Mesothelial cell of epicardium (in vitro differentiated cells): ENCODE measurements around the gene VARS2. TPM values are rescaled to one million over a fixed set of nuclear protein-coding genes. Genes with fewer than 3 reads are reported as not detected.
A peak's percentile ranks its signal among the peaks of the same experiment; 100 is the strongest.

ENCODE experiments used
- DNase-seq, 2 experiments: peaks; one replicate each; pipeline ENCODE4 v3.0.0; 2021; ENCODE audit warnings: low spot score in 2 of 2; ENCODE audit not compliant: unreplicated experiment in 2 of 2
- H3K27ac Mint-ChIP-seq: 2 replicates; pipeline ENCODE4 v1.8.0; 2021; ENCODE audit warnings: mixed read lengths
- H3K27me3 Mint-ChIP-seq: 2 replicates; pipeline ENCODE4 v1.8.0; 2021; ENCODE audit warnings: low read depth, mixed read lengths
- H3K36me3 Mint-ChIP-seq: 2 replicates; pipeline ENCODE4 v1.8.0; 2021; ENCODE audit warnings: mixed read lengths
- H3K4me1 Mint-ChIP-seq: 2 replicates; pipeline ENCODE4 v1.8.0; 2021; ENCODE audit warnings: mixed read lengths
- H3K4me3 Mint-ChIP-seq: 2 replicates; pipeline ENCODE4 v1.8.0; 2021; ENCODE audit warnings: mild to moderate bottlenecking, moderate library complexity, mixed read lengths
- H3K9me3 Mint-ChIP-seq: 2 replicates; pipeline ENCODE4 v1.8.0; 2021; ENCODE audit warnings: mixed read lengths
- total RNA-seq: library from RNA; stranded (reverse); gene quantifications from 3 replicates; pipeline ENCODE4 v1.2.1, GENCODE V29; 2021
- TF ChIP-seq, protein P1 (sequence below): fragments of 200-600 bp; sonication (generic); IDR thresholded peaks from one replicate; pipeline ENCODE4 v1.5.0; 2021; ENCODE audit warnings: antibody characterized with exemption; ENCODE audit not compliant: unreplicated experiment

VARS2 gene
- total RNA-seq, 1 donor from 2014 or later = 67.4 TPM

DNA sequence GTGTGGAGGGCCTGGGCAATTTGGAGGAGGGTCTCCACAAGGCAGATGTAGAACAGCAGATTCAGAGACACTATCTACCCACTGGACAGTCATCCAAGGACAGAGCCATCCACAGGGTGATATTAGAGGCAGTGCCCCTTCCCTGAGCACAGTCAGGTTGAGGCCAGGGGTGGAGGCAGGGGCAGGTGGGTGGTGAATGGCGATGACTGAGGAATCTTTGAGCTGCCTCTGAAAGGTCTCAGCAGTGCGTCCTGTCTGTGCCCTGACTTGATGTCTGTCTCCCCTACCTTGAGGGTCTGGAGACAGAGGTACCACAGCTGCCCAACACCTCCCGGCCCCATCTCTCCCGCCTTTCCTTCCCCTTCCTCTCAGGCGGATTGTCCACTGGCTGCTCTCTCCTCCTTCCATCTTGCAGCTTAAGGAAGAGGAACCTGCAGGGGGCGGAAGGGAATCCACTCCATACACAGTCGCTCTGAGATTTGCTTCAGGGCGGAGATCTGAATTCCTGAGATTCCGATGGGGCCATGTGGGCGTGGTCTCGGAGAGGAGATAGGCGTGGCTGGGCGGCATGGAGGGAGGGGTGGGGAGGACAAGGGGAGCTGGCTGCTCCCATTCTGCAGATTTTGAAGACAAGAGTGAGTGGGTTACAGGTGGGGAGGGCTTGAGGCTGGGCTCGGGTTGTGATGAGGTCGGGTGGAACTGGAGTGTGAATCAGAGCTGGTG is 28.5 kb downstream of the VARS2 start:
- no peaks in the 10 kb centered on the region for H3K9me3 Mint-ChIP-seq
- no peaks in the 10 kb centered on the region for H3K36me3 Mint-ChIP-seq
- TF ChIP-seq, protein P1, sequence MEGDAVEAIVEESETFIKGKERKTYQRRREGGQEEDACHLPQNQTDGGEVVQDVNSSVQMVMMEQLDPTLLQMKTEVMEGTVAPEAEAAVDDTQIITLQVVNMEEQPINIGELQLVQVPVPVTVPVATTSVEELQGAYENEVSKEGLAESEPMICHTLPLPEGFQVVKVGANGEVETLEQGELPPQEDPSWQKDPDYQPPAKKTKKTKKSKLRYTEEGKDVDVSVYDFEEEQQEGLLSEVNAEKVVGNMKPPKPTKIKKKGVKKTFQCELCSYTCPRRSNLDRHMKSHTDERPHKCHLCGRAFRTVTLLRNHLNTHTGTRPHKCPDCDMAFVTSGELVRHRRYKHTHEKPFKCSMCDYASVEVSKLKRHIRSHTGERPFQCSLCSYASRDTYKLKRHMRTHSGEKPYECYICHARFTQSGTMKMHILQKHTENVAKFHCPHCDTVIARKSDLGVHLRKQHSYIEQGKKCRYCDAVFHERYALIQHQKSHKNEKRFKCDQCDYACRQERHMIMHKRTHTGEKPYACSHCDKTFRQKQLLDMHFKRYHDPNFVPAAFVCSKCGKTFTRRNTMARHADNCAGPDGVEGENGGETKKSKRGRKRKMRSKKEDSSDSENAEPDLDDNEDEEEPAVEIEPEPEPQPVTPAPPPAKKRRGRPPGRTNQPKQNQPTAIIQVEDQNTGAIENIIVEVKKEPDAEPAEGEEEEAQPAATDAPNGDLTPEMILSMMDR = no peak
- no peak overlapping the region for H3K4me3 Mint-ChIP-seq
- peaks cover 2% of the 10 kb centered on the region for H3K27me3 Mint-ChIP-seq
- peak overlapping the region; percentile 21 for H3K27ac Mint-ChIP-seq
- DNase-seq = peak; percentile 80 to 84
- peaks cover 31% of the 10 kb centered on the region for H3K4me1 Mint-ChIP-seq

- DNase-seq = no peak
- peaks cover 13% of the 10 kb centered on the region for H3K27me3 Mint-ChIP-seq
- H3K27ac Mint-ChIP-seq = no peak overlapping the region
- no peak overlapping the region for H3K4me3 Mint-ChIP-seq
- no peaks in the 10 kb centered on the region for H3K9me3 Mint-ChIP-seq
- peaks cover 22% of the 10 kb centered on the region for H3K4me1 Mint-ChIP-seq
- TF ChIP-seq, protein P1 = no peak
- no peaks in the 10 kb centered on the region for H3K36me3 Mint-ChIP-seq
Observed at GRCh38 chr6:30944051-30944450, 30.0 kb downstream of the VARS2 start.

GRCh38 chr6:30945281-30945680 is 31.2 kb downstream of the VARS2 start:
- H3K4me3 Mint-ChIP-seq = no peak overlapping the region
- H3K4me1 Mint-ChIP-seq = peaks cover 12% of the 10 kb centered on the region
- H3K36me3 Mint-ChIP-seq = no peaks in the 10 kb centered on the region
- no peak overlapping the region for H3K27ac Mint-ChIP-seq
- TF ChIP-seq, protein P1 = no peak
- peaks cover 3% of the 10 kb centered on the region for H3K9me3 Mint-ChIP-seq
- no peak for DNase-seq
- H3K27me3 Mint-ChIP-seq = peaks cover 24% of the 10 kb centered on the region

DNA sequence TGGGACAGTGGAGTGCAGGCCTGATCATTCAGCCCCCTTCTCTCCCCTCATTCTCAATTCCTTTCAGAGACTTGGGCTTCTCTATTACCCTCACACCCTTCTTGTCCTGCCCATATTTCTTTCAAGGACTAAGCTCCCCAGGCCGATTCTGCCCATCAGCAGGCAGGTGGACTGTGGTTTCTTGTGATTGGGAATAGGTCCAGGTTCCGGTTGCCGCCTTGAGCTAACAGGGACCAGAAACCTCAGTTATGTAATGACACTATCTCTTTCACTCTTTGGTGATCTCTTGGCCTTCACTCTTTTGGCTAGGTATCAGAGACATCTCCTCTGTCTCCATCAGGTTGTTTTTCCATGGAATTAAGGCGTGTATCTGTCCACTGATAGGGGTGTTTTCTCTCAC is 33.2 kb downstream of the VARS2 start:
- Mint-ChIP-seq H3K4me1 (peaks cover 6% of the 10 kb centered on the region), H3K4me3 (no peak overlapping the region), H3K27me3 (peaks cover 44% of the 10 kb centered on the region), H3K9me3 (peaks cover 20% of the 10 kb centered on the region), H3K27ac (no peak overlapping the region), H3K36me3 (no peaks in the 10 kb centered on the region)
- DNase-seq = no peak
- TF ChIP-seq, protein P1 = no peak

DNA sequence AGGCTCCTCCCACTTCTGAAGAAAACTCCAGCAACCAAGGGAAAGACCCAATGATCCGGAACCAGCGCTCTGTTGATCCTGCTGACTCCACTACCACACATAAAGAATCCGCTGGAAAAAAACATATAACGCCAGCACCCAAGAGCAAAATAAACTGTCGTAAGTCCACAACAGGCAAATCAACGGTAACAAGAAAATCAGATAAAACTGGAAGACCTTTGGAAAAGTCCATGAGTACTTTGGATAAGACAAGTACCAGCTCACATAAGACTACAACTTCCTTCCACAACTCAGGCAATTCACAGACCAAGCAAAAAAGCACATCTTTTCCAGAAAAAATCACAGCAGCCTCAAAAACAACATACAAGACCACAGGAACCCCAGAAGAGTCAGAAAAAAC is 34.8 kb downstream of the VARS2 start:
- no peaks in the 10 kb centered on the region for H3K4me1 Mint-ChIP-seq
- peaks cover 60% of the 10 kb centered on the region for H3K27me3 Mint-ChIP-seq
- no peaks in the 10 kb centered on the region for H3K36me3 Mint-ChIP-seq

More for the DNA sequence above, 34.8 kb downstream of the VARS2 start:
- no peak overlapping the region for H3K27ac Mint-ChIP-seq
- DNase-seq = no peak
- no peak overlapping the region for H3K4me3 Mint-ChIP-seq
- TF ChIP-seq, protein P1 = no peak
- H3K9me3 Mint-ChIP-seq = peaks cover 20% of the 10 kb centered on the region
